Measurements from ENCODE around the gene HLCS.

Gene HLCS

GRCh38 chr21:36706482-36706852 lies 260.0 kb downstream of the HLCS start:
- Histone ChIP-seq H3K4me1 (ENCODE audit: insufficient read depth, low read length, poor library complexity, severe bottlenecking) (peaks cover 20% of the 10 kb centered on the region), H3F3A (ENCODE audit: low read depth) (no peaks in the 10 kb centered on the region), H3K9me3 (ENCODE audit: insufficient read depth, low read depth, low read length) (no peaks in the 10 kb centered on the region), H4K20me1 (ENCODE audit: insufficient read depth, low read length, poor library complexity, severe bottlenecking) (no peaks in the 10 kb centered on the region), H3K4me3 (ENCODE audit: low read length, poor library complexity, severe bottlenecking) (peak overlapping the region; percentile 57), H3K9me2 (replicated peaks; ENCODE audit: low read depth, low read length) (no peaks in the 10 kb centered on the region), H3K27me3 (ENCODE audit: insufficient read depth, low read length, poor library complexity, severe bottlenecking) (no peaks in the 10 kb centered on the region), H3K36me3 (ENCODE audit: insufficient read depth, low read length) (no peaks in the 10 kb centered on the region), H3K9ac (ENCODE audit: low read depth, low read length, poor library complexity, severe bottlenecking) (no peak overlapping the region), H3K79me2 (ENCODE audit: insufficient read depth, low read length) (no peaks in the 10 kb centered on the region), H2AFZ (ENCODE audit: low read length) (peak overlapping the region; percentile 68), H3K4me2 (ENCODE audit: low read depth, low read length, poor library complexity, severe bottlenecking) (peak overlapping the region; percentile 75)
- no peak for TF ChIP-seq EZH2phosphoT487 (IDR thresholded peaks at IDR 0.05; ENCODE audit: borderline replicate concordance)

- no peaks in the 10 kb centered on the region for H3K27me3 ChIP-seq (ENCODE audit: insufficient read depth, low read length, poor library complexity, severe bottlenecking)
- no peak overlapping the region for H3K9ac ChIP-seq (ENCODE audit: low read depth, low read length, poor library complexity, severe bottlenecking)
- peak overlapping the region; percentile 57 for H3K4me3 ChIP-seq (ENCODE audit: low read length, poor library complexity, severe bottlenecking)
- peak overlapping the region; percentile 68 for H2AFZ ChIP-seq (ENCODE audit: low read length)
- H3K36me3 ChIP-seq (ENCODE audit: insufficient read depth, low read length) = no peaks in the 10 kb centered on the region
- H3K4me1 ChIP-seq (ENCODE audit: insufficient read depth, low read length, poor library complexity, severe bottlenecking) = peaks cover 20% of the 10 kb centered on the region
- H3K9me2 ChIP-seq (replicated peaks; ENCODE audit: low read depth, low read length) = no peaks in the 10 kb centered on the region
- H3F3A ChIP-seq (ENCODE audit: low read depth) = no peaks in the 10 kb centered on the region
- H3K4me2 ChIP-seq (ENCODE audit: low read depth, low read length, poor library complexity, severe bottlenecking) = peak overlapping the region; percentile 75
- TF ChIP-seq CTCF (conservative IDR thresholded peaks at IDR 0.05; ENCODE audit: low read length) = peak; percentile 79
- TF ChIP-seq EZH2phosphoT487 (IDR thresholded peaks at IDR 0.05; ENCODE audit: borderline replicate concordance) = no peak
- H4K20me1 ChIP-seq (ENCODE audit: insufficient read depth, low read length, poor library complexity, severe bottlenecking) = no peaks in the 10 kb centered on the region
- H3K79me2 ChIP-seq (ENCODE audit: insufficient read depth, low read length) = no peaks in the 10 kb centered on the region
- no peaks in the 10 kb centered on the region for H3K9me3 ChIP-seq (ENCODE audit: insufficient read depth, low read depth, low read length)
Observed at GRCh38 chr21:36705679-36706481, 260.6 kb downstream of the HLCS start.

GRCh38 chr21:36704958-36705678 lies 261.4 kb downstream of the HLCS start:
- Histone ChIP-seq H3K4me1 (ENCODE audit: insufficient read depth, low read length, poor library complexity, severe bottlenecking) (peaks cover 20% of the 10 kb centered on the region), H3K4me3 (ENCODE audit: low read length, poor library complexity, severe bottlenecking) (no peak overlapping the region), H4K20me1 (ENCODE audit: insufficient read depth, low read length, poor library complexity, severe bottlenecking) (no peaks in the 10 kb centered on the region), H3F3A (ENCODE audit: low read depth) (no peaks in the 10 kb centered on the region), H3K9me2 (replicated peaks; ENCODE audit: low read depth, low read length) (no peaks in the 10 kb centered on the region), H3K79me2 (ENCODE audit: insufficient read depth, low read length) (no peaks in the 10 kb centered on the region), H2AFZ (ENCODE audit: low read length) (no peak overlapping the region), H3K27me3 (ENCODE audit: insufficient read depth, low read length, poor library complexity, severe bottlenecking) (no peaks in the 10 kb centered on the region), H3K4me2 (ENCODE audit: low read depth, low read length, poor library complexity, severe bottlenecking) (no peak overlapping the region), H3K9ac (ENCODE audit: low read depth, low read length, poor library complexity, severe bottlenecking) (no peak overlapping the region), H3K9me3 (ENCODE audit: insufficient read depth, low read depth, low read length) (no peaks in the 10 kb centered on the region), H3K36me3 (ENCODE audit: insufficient read depth, low read length) (no peaks in the 10 kb centered on the region)
- TF ChIP-seq EZH2phosphoT487 (IDR thresholded peaks at IDR 0.05; ENCODE audit: borderline replicate concordance) (no peak), CTCF (conservative IDR thresholded peaks at IDR 0.05; ENCODE audit: low read length) (no peak)

Measured in Loucy (cell line).